NCI-H1930 (cell line): ENCODE measurements around the gene FSTL5.

Source experiments
- DNase-seq, 2 experiments: peaks; one replicate each; lab custom pipeline; 2025; lab: John Stamatoyannopoulos, UW

The FSTL5 gene

DNA sequence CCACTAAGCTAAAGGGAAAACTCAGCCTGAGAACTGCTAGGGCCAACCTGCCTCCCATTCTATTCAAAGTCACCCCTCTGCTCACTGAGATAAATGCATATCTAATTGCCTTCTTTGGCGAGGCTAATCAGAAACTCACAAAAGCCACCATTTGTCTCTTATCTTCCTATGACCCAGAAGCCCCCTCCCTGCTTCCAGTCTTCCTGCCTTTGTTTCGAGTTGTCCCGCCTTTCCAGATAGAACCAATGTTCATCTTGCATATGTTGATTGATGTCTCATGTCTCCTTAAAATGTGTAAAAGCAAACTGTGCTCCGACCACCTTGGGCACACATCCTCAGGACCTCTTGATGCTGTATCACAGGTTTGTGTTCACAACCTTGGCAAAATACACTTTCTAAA lies 459.8 kb downstream of the FSTL5 start:
- DNase-seq, result no peak

DNA sequence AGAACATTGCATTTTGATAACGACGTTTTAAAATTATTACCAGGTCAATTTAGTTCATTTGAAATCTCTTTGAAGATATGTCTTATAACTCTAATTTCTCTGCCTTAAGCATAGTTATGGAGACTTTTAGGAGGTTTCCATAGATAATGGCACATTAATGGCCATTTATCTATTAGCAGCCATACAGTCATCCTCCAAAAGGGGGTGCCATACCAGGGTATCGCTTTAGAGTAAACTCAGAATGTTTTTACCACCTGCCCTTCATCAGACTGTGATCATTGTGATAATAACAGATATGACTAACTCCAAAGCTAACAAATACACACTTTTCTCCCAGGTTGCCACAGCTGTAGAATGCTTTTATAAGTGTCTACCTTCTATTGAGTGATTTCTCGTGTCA lies 461.5 kb downstream of the FSTL5 start:
- DNase-seq, result no peak

DNA sequence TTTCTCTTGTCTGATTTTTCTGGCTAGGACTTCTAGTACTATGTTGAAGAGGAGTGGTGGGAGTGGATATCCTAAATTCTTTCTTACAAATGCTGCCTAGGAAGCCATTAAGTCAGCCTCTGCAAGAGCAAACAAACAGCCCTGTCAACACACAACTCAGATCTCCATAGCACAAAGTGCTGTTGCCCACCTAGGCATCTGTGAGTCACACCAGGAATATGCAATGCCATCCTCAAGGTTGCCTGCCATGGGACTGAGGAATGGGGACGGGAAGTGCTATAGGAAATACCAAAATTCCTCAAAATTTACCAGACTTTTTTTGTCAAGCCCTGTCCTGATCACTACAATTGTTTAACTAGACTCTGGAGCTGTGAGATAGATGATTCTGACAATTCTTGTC lies 466.9 kb downstream of the FSTL5 start:
- DNase-seq, result no peak

DNA sequence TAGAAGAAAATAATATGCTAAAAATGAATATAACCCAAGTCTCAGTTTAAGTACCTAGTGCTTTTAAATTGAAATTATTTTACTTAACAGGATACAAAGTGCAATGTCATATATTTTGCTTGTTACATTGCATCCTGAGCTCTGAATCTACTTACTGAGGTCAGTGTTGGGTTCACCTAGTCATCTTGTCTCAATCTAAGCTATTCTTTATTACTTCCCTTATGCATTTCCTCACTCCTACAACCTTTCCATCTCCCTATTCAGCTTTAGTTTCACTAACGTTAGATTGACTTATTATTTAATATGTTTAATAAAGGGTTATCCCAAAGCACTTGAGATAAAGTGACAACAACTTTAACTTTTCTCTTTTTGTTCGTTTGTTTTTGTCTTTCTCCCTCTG lies 483.7 kb downstream of the FSTL5 start:
- no peak for DNase-seq

DNA sequence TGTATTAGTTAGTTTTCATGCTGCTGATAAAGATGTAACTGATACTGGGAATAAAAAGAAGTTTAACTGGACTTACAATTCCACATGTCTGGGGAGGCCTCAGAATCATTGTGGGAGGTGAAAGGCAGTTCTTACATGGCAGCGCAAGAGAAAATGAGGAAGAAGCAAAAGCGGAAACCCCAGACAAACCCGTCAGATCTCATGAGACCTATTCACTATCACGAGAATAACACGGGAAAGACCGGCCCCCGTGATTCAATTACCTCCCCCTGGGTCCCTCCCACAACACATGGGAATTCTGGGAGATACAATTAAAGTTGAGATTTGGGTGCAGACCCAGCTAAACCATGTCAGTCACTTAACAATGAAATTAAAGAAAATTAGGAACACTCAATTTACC lies 499.1 kb downstream of the FSTL5 start:
- no peak for DNase-seq

DNA sequence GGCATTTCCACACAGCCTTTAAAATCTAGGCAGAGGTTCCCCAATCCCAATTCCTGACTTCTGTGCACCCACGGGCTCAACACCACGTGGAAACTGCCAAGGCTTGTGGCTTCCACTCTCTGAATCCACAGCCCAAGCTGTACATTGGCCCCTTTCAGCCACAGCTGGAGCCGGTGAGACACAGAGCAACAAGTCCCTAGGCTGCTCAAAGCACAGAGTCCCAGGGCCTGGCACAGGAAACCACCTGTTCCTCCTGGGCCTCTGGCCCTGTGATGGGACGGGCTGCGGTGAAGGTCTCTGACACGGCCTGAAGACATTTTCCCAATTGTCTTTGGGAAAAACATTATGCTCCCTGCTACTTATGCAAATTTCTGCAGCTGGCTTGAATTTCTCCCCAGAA lies 500.0 kb downstream of the FSTL5 start:
- no peak for DNase-seq

DNA sequence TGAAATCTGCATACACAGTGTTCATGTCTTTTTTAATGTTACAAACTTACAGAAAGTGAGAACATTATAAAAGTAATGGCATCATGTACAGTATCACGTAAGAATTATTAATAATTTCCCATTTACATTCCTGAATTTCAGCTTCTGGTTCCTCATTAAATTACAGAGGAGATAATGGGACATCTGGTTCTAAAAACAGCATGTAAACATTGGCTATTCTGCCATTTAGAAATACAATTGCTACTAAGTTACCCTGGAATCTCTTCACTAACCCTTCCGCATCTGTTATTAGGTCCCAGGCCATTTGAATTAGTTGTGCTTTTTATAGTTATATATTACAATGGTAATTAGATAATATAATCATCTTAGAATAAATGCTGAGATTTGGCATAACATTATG lies 505.1 kb downstream of the FSTL5 start:
- no peak for DNase-seq

DNA sequence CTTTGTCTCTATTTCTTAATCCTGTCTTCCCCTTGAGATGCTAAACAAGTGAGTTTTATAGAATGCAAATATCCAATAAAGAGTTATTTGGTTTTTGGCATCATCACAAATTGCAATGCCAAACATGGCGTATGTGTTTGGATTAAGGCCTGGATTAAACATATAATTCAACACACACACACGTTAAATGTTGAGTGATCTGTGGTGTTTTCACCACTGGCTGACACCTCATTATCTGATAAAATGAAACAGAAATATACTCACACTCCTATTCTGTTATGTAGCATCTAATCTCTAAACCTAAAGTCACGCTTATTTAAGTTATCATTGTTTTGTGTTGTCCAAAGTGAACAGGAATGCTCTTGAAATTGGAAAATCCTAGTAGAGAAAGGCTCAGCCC lies 506.2 kb downstream of the FSTL5 start:
- no peak for DNase-seq

DNA sequence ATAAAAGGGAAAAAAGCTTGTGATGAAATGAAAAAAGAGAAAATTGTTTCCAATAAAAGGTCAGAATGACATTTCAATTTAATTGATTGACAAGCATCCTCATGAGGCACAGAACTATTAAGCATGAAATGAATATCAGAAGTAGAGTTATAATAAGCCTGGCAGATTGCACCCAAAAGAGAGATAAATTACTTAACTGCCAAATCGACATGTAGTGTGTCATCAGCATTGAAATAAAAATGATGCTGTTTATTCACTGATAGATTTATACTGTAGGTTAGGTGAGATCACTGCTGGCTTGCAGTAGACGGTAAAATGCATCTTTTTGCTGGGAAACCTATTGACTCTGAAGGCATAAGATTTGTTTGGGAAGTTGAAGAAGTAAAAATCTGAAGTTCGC lies 507.2 kb downstream of the FSTL5 start:
- DNase-seq, result no peak

DNA sequence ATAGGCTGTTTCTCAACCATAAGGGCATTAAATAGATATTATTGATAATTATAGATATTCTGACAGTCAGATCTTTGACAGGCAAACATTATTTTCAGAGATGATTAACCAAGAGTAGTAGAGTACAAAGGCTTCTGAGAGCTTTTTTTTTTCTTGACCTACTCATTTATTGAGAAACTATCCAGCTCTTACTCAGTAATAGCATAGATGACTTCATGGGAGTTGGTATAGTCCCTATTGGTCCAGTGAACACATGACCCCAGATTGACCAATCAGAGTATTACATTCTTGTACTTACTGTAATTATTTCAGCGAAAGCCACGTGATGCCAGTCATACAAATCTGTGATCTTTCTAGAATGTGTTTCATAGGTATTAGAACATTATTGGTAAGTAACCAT lies 508.7 kb downstream of the FSTL5 start:
- DNase-seq, result no peak

DNA sequence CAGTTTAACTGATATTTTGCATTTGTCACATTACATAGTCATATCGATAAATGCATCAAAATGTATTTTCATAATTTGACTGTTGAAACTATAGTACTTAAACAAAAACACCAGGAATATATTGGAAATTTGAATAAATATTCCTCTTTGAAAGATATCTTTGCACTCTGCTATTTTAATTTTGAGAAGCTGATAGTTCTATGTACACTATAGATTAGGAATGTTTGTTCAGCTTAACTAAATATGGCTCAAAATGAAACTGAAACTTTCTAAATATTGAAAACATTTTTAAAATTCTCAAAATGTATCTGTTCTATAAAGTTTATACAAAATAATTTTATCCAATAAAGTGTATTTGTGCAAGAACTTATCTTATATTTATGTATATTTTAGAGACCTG lies 510.1 kb downstream of the FSTL5 start:
- no peak for DNase-seq

DNA sequence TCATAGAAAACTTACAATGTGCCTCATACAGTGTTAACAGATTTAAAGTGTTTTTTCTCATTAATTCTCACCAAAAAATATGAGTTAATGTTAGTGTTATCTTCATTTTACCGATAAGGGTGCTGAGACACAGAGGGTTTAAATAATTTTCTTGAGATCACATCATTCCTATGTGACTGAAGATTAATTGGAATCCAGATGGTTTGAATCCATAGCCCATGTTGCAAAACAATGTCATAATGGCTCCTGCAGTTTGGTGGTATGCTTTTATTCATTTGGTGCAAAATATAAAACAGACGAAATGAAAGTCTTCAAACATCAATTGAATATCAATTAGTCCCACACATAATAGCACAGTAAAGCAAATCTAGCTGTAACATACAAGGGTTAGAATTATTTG lies 512.2 kb downstream of the FSTL5 start:
- no peak for DNase-seq

DNA sequence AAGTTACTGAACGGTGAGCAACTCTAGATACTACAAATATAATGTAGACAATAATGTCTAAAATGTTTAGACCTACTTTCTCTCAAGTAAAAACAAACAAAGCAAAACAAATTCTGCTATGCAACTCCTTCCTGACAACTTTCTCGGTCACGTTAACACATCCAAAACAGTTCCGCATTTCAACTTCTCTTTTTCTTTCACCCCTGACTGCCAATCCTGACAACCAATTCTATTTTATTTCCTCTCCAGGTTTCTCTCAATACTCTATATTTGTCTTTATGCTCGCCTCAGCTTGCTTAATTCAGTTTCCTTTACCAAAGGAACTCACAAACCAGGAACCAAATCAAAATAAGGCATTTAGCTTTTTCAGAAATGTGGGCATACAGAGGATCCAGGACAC lies 513.0 kb downstream of the FSTL5 start:
- DNase-seq, result no peak

DNA sequence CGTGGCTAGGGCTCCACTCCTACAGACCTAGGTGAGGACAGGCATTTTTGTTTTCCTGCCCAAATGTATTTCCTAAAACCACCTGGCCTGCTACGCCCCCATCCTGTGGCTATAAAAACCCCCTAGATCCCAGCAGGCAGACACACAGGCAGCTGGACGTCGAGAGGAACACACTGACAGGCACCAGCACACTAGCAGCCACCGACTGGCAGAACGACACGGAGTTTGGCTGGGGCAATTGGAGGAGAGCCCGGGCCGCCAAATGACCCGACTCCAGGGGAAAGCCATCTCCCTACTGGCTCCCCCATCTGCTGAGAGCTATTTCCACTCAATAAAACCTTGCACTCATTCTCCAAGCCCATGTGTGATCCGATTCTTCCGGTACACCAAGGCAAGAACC lies 516.0 kb downstream of the FSTL5 start:
- no peak for DNase-seq

DNA sequence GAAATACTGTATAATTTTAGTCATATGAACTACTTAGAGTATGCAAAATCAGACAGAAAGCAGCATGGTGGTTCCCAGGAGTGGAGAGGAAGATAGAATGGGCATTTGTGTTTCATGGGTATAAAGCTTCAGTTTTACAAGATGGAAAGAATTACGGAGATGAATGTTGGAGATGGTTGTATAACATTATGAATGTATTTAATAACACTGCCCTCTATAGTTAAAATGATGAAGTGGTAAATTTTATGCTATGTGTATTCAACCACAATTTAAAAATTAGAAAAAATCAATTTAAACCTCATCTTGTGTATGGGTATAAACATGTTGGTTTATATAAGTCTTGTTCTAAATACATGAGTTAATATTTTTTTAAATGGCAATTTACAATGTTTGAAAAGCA lies 521.1 kb downstream of the FSTL5 start:
- no peak for DNase-seq

DNA sequence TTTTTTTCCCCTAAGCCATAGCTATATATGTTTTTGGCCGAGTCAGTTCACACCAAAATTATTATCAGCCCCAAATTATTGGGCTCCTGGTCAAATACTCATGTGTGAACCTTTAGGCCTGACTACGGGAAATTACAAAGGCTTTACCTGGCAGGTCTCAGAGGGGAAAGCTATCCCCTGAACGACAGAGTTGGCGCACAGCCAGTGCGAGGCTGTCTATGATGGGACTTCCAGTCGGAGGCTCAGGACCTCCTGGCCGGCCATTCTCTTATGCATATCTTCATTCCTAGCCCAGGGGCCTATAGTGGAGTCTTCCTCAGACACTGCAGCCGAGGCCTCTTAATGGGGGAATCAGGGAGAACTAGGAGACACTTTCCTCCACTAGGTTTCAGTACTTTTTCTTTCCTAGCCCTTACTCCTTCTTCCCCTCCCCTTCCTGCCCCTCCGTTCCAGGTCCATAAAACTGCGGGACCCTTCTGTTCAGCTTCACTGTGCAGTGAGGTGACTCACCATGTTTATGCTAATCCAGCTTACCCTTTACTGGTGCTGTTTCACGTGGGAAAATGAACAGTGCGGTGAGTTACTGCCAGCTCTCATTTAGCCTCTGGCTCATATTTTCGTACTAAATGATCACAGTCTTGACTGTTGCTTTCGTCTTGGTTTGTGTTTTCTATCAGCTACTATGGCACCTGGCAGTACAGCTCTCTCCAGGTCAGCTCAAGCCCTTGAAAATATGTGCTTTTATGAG lies 533.9 kb downstream of the FSTL5 start:
- DNase-seq, result no peak

DNA sequence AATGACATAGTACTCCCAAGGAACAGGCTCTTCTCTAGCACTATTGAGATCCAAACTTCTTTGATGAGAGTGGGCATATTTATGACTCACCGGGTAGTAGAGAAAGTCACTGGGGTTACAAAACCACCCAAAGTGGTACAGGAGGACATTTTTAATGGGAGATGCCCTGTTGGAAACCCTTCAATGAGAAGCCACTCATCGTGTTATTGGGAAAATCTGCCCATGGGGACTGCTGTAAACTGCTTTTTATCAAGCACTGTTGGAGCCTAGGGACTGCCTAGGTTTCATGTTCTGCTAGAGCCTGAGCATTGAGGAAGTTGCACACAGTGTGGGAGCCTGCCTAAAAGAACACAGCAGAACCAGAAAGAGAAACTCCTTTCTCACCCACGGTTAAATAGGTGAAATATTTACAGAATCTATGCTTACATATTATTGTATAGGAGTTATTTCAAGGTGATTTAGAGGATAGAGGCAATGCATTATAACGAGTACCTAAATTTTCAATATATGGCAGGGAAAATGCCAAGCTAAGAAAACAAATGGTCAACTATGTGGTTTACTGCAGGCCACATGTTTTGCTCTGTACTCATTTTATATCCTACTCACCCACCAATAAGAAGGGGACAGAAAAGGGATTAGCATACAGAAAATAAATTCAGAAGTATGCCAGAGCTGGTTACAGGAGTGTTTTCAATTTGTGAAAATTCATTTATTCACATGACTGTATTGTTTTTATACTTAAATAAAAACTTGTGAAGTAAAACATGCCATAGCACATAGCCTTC lies 559.1 kb downstream of the FSTL5 start:
- DNase-seq, result no peak

DNA sequence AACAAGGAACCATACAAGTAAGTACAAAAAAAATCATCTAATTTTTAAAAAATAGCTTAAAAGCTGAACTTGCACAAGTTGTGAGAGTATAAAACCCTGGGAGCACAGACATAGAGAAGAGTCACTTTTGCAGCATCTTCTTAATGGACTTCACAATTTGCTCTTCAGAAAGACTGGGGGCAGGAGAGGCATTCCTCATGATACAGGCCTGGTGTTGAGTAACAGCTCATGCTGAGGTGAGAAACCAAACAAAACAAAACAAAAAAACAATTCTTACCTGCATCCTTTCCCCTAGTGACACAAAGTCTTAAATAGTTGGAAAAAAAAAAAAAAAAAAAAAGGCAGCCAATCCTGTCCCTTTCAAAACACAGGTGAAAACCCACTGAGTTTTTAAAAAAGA lies 562.8 kb downstream of the FSTL5 start:
- DNase-seq, result no peak

DNA sequence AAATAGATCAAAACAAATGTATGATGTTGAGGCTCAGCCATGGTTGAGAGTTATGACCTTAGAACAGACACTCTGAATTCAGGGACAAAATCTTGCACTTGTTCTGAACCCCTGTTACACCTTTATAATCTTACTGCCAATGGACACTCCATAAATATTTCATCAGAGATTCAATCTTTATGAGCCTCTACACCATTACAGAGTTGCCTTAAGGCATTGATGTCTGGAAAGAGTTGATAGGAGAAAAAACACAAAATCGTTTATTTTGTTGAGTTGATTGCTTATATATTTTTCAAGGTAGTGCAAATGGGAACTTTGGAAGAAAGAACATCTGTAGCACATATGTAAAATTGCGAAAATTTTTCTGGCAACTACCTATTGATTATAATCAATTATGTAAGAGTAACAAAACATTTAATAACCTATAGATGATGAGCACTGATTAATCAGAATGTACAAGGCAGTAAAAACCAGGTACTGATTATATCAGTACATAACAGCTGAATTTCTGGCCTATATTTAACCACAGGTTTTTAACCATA lies 568.5 kb downstream of the FSTL5 start:
- no peak for DNase-seq

DNA sequence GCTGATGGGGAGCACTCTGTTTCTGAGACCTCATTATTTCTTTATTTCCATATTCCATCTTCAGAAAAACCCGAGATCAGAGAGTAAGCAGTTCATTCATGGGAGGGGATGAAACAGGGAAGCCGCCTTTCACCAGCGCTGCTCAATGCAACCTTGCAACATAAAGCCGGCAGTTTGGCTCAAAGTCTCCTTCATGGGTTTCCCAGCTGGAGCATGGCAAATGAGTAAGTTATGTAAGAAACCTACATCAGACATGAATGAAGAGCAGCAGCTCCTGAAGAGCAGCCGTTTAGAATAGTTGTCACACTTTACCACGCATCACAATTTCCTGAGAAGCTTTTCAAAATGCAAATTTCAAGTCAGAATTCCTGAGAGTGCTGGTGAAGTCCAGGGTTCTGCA lies 578.8 kb downstream of the FSTL5 start:
- DNase-seq, result no peak

DNA sequence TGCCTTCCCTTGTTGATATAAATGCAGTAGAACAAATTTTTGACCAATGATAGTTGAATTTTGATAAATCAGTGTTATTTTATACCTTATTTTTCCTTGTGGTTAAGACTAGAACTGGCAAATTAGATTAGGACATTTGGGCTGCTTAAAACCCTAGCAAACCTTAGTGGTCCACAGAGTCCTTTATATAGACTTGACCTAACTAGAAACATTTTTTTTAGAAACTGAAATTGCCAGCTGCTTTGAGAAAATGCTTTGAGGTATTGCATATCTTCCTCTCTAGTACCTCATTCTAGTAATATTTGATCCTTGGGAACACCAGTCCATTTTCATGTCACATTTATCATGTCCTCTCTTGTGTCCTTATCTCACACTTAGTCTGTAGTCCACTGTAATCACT lies 580.3 kb downstream of the FSTL5 start:
- DNase-seq, result no peak

DNA sequence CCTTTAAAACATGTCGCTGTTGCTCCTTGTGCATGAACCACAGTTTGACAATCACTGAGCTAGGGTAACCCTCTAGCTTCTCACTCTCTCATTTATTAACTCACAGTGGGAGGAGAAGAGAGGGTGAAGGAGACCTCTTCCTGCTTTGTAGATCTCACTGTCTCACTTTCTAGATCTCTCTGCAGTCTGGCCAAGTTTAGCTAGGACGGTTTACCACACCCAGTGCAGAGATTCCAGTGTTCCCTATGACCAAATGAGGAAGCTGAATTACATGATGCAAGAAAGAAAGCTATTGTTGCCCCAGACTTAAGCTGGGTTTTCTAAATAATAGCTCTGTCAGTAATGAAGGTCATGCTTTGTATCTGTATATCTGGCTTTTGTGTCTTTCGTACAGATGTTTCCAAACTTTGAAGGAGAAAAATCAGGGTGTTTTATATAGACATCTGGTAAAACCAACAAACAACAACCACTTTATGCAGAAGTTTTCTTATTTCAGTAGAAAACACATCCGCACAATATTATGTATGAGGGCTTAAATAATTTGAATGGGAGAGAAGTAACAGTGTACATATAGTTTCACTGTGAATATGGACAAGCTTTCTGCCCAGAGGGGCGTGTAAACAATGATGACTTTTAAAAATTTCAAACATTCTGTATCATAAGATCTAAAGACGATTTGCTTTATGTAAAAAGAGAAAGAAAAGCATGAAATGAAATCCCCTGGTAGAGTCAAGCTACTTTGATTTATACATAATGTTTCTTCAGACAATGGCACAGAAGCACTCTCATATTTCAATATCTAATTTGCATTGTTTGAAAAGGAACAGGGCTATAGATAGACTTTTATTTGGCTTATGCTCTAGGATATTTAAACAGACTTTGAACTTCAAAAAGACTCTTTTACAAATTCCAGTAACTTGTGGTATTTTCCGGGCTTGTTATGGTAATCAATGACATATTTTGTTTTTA lies 582.3 kb downstream of the FSTL5 start:
- no peak for DNase-seq
